ENCODE measurements around the gene CLN6. TPM values are rescaled to one million over a fixed set of nuclear protein-coding genes. Genes with fewer than 3 reads are reported as not detected.

The CLN6 gene
- total RNA-seq, 1 experiment from 2014 or later, result 71.9 TPM

GRCh38 chr15:68256675-68257450 lies 27.3 kb upstream of the CLN6 start:
- TF ChIP-seq CTCF (conservative IDR thresholded peaks at IDR 0.05), result peak; percentile 15; the same call in 1 of the 3 replicates
- H3K23ac ChIP-seq (ENCODE audit: insufficient read length, low read depth, low read length), result no peak overlapping the region
- no peak overlapping the region for H2BK5ac ChIP-seq (ENCODE audit: insufficient read length, low read length)
- no peaks in the 10 kb centered on the region for H3K79me1 ChIP-seq (ENCODE audit: insufficient read depth, low read depth, low read length, poor library complexity, severe bottlenecking)
- H3K4ac ChIP-seq (ENCODE audit: low read depth, low read length), result no peak overlapping the region
- no peak overlapping the region for H3K27ac ChIP-seq (ENCODE audit: insufficient read length, low read depth, low read length)
- Mint-ChIP-seq H3K27me3 (ENCODE audit: low read depth) (no peaks in the 10 kb centered on the region; the same call in 1 of the 2 replicates), H3K36me3 (ENCODE audit: insufficient read depth in 1 of 3, low read depth in 3 of 3) (peaks cover 0 to 1% (median 0%) of the 10 kb centered on the region in 3 experiments; a peak in 2 of 7 replicates), H3K4me1 (peaks cover 9 to 19% of the 10 kb centered on the region in 2 experiments), H3K27ac (peak overlapping the region; percentile 81 to 93 (median 83); a peak in 5 of 7 replicates), H3K9me3 (peaks cover 0 to 2% of the 10 kb centered on the region in 2 experiments; a peak in 1 of 5 replicates), H3K4me3 (peak overlapping the region; percentile 68 to 75)
- no peak overlapping the region for H4K91ac ChIP-seq (ENCODE audit: insufficient read length, low read depth, low read length)
- peaks cover 5% of the 10 kb centered on the region; the same call in 1 of the 2 replicates for H3K4me1 ChIP-seq (ENCODE audit: insufficient read depth, low read length)
- H3K27me3 ChIP-seq (ENCODE audit: insufficient read depth, low read length), result no peaks in the 10 kb centered on the region
- DNase-seq, result peak; percentile 96
- H3K18ac ChIP-seq (ENCODE audit: insufficient read length, low read depth, low read length), result peak overlapping the region; percentile 86
- H2BK12ac ChIP-seq (ENCODE audit: insufficient read length, low read depth, low read length), result no peak overlapping the region
- peak overlapping the region; percentile 3 for H2BK120ac ChIP-seq (ENCODE audit: low read depth, low read length, poor library complexity, severe bottlenecking)
- H3K9ac ChIP-seq (ENCODE audit: extremely low read depth, insufficient read length, low read length), result peak overlapping the region; percentile 41
- H3K23me2 ChIP-seq (ENCODE audit: insufficient read length, low read depth, low read length, poor library complexity, severe bottlenecking), result no peaks in the 10 kb centered on the region
- H3K9me3 ChIP-seq (ENCODE audit: control insufficient read depth, low read depth, low read length), result no peaks in the 10 kb centered on the region
- peak overlapping the region; percentile 4 for H4K5ac ChIP-seq (ENCODE audit: insufficient read length, low read depth, low read length)
- no peak overlapping the region for H2AFZ ChIP-seq (ENCODE audit: low read length)
- peak overlapping the region; percentile 7 for H3K4me2 ChIP-seq (ENCODE audit: insufficient read depth, insufficient read length, low read length)
- H2BK20ac ChIP-seq (ENCODE audit: low read depth, low read length, poor library complexity, severe bottlenecking), result no peak overlapping the region
- H4K8ac ChIP-seq (replicated peaks; ENCODE audit: insufficient read length, low read depth, low read length), result no peak overlapping the region
- no CpG with 5 or more reads among the region's 57 CpGs for WGBS (ENCODE audit: extremely low coverage, insufficient read length, low lambda C conversion rate)
- no peaks in the 10 kb centered on the region for H3K79me2 ChIP-seq (ENCODE audit: insufficient read depth, low read length)
- no peak overlapping the region for H3T11ph ChIP-seq (ENCODE audit: low read length)
- no peak overlapping the region for H2BK15ac ChIP-seq (ENCODE audit: low read depth, low read length)
- peak overlapping the region; percentile 83 for H3K14ac ChIP-seq (ENCODE audit: insufficient read depth, low read length)
- H2AK5ac ChIP-seq (ENCODE audit: insufficient read length, low read length), result no peak overlapping the region
- H4K20me1 ChIP-seq (ENCODE audit: control insufficient read depth, insufficient read depth, insufficient read length), result no peaks in the 10 kb centered on the region
- no peak overlapping the region for H3K56ac ChIP-seq (ENCODE audit: insufficient read length, low read depth, low read length)

Data from H9 (cell line).